ENCODE data around the gene PRICKLE2.

The PRICKLE2 gene

DNA sequence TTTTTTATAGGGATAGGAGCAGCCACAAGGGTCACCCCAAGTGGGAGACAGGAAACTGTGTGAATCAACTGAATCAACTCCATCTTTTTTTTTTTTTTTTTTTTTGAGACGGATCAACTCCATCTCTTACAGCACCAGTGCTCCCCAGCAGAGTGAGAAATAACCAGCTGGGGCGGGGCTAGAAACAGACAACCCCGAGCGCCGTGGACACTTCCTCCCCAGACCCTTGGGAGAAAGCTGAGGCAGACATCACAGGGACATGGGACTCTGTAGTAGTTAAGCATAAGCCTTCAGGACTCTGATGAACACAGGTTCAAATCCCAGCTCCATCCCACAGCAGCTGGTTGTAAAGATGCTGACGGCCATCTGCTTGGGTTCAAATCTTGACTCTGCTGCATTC is 75.4 kb downstream of the PRICKLE2 start:
- TF ChIP-seq, protein P1, sequence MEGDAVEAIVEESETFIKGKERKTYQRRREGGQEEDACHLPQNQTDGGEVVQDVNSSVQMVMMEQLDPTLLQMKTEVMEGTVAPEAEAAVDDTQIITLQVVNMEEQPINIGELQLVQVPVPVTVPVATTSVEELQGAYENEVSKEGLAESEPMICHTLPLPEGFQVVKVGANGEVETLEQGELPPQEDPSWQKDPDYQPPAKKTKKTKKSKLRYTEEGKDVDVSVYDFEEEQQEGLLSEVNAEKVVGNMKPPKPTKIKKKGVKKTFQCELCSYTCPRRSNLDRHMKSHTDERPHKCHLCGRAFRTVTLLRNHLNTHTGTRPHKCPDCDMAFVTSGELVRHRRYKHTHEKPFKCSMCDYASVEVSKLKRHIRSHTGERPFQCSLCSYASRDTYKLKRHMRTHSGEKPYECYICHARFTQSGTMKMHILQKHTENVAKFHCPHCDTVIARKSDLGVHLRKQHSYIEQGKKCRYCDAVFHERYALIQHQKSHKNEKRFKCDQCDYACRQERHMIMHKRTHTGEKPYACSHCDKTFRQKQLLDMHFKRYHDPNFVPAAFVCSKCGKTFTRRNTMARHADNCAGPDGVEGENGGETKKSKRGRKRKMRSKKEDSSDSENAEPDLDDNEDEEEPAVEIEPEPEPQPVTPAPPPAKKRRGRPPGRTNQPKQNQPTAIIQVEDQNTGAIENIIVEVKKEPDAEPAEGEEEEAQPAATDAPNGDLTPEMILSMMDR (IDR thresholded peaks at IDR 0.05; ENCODE audit: low read depth, low read length, missing control alignments) = no peak
- in situ Hi-C loops (cut with HindIII; ENCODE audit: low pct_ligation_motif_present, low sequenced_read_pairs) = no loop called here
- no peak for DNase-seq
- H3K36me3 ChIP-seq (replicated peaks) = peaks cover 22% of the 10 kb centered on the region
- no peak overlapping the region for H3K4me3 ChIP-seq (ENCODE audit: low read depth, low read length)
- peak overlapping the region; percentile 93 for H3K27ac ChIP-seq
- no peaks in the 10 kb centered on the region for H3K27me3 ChIP-seq (replicated peaks)

DNA sequence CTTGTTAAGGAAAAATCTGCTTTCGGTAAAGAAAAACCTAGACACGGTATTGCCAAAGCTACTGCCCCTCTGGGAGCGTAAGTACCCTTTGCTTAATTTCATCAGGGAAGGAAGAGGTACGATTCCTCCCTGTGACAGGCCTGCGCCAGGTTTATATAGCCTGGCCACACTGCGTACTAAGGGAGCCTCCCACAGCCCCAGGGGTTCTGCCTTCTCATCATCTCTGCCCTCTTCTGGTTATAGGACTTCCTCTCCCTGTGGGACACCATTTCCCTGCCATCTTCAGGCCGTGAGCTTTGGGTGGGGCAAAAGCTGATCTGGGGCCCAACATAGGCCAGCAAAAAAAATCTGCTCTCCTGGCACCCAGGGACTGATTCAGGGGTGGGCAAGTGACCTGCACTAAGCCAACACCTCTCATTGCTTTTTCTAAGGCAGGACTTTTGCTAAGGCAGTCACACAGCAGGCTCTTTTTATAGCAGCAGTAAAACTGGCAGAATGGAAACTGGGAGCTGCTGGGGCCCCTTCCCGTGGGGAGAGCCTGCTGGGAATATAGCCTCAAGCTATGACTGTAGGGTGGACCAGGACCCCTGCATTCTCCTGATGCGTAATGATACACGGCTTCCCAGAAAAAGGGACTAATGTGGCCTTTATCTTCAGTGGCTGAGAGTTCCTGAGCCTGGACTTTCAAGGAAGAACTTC is 76.2 kb downstream of the PRICKLE2 start:
- Histone ChIP-seq H3K4me3 (ENCODE audit: low read depth, low read length) (no peak overlapping the region), H3K27ac (no peak overlapping the region), H3K36me3 (replicated peaks) (peaks cover 22% of the 10 kb centered on the region), H3K27me3 (replicated peaks) (no peaks in the 10 kb centered on the region)
- in situ Hi-C loops (cut with HindIII; ENCODE audit: low pct_ligation_motif_present, low sequenced_read_pairs) = no loop called here
- TF ChIP-seq, protein P1 (IDR thresholded peaks at IDR 0.05; ENCODE audit: low read depth, low read length, missing control alignments) = no peak
- no peak for DNase-seq

DNA sequence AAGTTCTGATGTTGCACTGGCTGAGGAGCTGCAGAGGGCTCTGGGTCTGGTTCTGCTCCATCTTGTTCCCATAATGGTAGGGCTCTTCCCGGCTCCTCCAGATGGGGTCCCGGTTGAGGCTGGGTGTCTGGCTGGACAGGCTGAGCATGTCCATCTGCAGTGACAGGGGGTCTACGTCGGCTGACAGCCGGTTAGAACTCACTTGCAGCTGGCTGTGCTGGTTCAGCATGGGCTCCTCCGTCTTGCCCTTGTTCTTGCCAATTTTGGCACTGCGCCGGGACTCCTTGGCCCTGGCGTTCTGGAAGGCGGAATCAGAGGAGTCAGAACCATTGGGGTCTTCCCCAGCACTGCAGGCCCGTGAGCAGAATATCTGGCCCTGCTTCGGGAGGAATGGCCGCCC is 78.1 kb downstream of the PRICKLE2 start:
- H3K27me3 ChIP-seq (replicated peaks) = no peaks in the 10 kb centered on the region
- no peak overlapping the region for H3K27ac ChIP-seq
- TF ChIP-seq, protein P1 (IDR thresholded peaks at IDR 0.05; ENCODE audit: low read depth, low read length, missing control alignments) = no peak
- in situ Hi-C loops (cut with HindIII; ENCODE audit: low pct_ligation_motif_present, low sequenced_read_pairs) = no loop called here
- no peak for DNase-seq
- H3K36me3 ChIP-seq (replicated peaks) = peaks cover 15% of the 10 kb centered on the region
- no peak overlapping the region for H3K4me3 ChIP-seq (ENCODE audit: low read depth, low read length)

DNA sequence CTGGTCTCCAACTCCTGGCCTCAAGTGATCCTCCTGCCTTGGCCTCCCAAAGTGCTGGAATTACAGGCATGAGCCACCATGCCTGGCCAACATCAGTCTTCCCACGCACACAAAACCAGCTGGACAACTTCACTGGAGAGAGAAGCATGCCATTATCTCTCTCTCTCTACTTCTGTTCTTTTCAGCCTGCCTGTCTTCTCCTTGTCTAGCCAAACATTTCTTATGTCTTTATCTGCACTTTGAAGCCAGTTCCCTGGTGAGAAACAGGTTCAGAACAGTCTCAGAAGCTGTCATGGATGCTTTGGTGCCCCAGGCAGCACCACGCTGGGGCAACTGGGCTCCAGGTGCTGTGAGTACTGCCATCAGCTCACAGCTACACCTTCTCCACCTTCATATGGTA is 79.8 kb downstream of the PRICKLE2 start:
- Histone ChIP-seq H3K27ac (no peak overlapping the region), H3K27me3 (replicated peaks) (no peaks in the 10 kb centered on the region), H3K36me3 (replicated peaks) (peaks cover 15% of the 10 kb centered on the region), H3K4me3 (ENCODE audit: low read depth, low read length) (no peak overlapping the region)
- in situ Hi-C loops (cut with HindIII; ENCODE audit: low pct_ligation_motif_present, low sequenced_read_pairs) = no loop called here
- no peak for DNase-seq
- TF ChIP-seq, protein P1 (IDR thresholded peaks at IDR 0.05; ENCODE audit: low read depth, low read length, missing control alignments) = no peak

DNA sequence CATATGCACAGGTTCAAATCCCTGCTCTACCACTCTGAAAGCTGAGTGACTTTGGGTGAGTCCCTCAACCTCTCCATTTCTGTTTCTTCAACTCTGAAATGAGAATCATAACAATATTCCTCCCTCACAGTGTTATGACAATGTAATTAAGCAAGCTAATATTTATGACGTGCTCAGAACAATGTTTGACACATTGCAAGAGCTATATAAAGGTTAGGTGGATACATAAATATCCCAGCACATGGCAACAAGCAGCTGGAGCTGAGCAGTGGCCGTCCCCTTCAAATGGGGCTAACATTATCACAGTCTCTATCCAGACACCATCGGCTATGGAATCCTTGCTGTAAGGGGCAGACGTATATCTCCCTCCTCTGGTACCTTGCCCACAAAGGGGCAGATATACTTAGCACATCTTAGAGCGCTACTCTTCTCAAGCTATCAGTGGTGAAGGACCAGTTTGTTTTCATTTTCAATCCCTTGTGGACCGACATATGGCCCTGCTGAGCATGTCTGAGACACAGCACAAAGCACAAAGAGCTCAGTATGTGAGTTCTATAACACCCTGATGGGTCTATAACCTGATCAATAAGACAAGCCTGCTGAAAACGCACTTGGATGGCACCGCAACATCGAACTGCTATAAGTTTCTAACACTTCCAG is 80.9 kb downstream of the PRICKLE2 start:
- TF ChIP-seq, protein P1 (IDR thresholded peaks at IDR 0.05; ENCODE audit: low read depth, low read length, missing control alignments) = no peak
- in situ Hi-C loops (cut with HindIII; ENCODE audit: low pct_ligation_motif_present, low sequenced_read_pairs) = no loop called here
- Histone ChIP-seq H3K27me3 (replicated peaks) (no peaks in the 10 kb centered on the region), H3K4me3 (ENCODE audit: low read depth, low read length) (no peak overlapping the region), H3K27ac (no peak overlapping the region), H3K36me3 (replicated peaks) (peaks cover 15% of the 10 kb centered on the region)
- DNase-seq = no peak
